ENCODE data around the gene CNOT2. TPM values are rescaled to one million over a fixed set of nuclear protein-coding genes. Genes with fewer than 3 reads are reported as not detected.
"Not testable (repeated sequence)": the region's sequence is repeated elsewhere in the genome, so short reads cannot be mapped to it uniquely, and the experiment has no call there.

Gene CNOT2
- total RNA-seq, 1 experiment from 2014 or later = 99.4 TPM

- not testable (repeated sequence) for DNase-seq (ENCODE audit: low read depth)
Observed at GRCh38 chr12:70304684-70305555, 61.7 kb downstream of the CNOT2 start.

- DNase-seq (ENCODE audit: low read depth) = no peak
Observed at GRCh38 chr12:70305794-70306193, 62.6 kb downstream of the CNOT2 start.

GRCh38 chr12:70306676-70307075 lies 63.4 kb downstream of the CNOT2 start:
- DNase-seq (ENCODE audit: low read depth) = no peak

GRCh38 chr12:70307868-70308267 lies 64.6 kb downstream of the CNOT2 start:
- no peak for DNase-seq (ENCODE audit: low read depth)

- DNase-seq (ENCODE audit: low read depth) = no peak
Observed at GRCh38 chr12:70309348-70309747, 66.1 kb downstream of the CNOT2 start.

- no peak for DNase-seq (ENCODE audit: low read depth)
Observed at GRCh38 chr12:70314145-70314544, 70.9 kb downstream of the CNOT2 start.

- no peak for DNase-seq (ENCODE audit: low read depth)
Observed at GRCh38 chr12:70317781-70318180, 74.5 kb downstream of the CNOT2 start.

- DNase-seq (ENCODE audit: low read depth) = no peak
Observed at GRCh38 chr12:70319605-70320004, 76.4 kb downstream of the CNOT2 start.

- DNase-seq (ENCODE audit: low read depth) = no peak
Observed at GRCh38 chr12:70321191-70321590, 78.0 kb downstream of the CNOT2 start.

- DNase-seq (ENCODE audit: low read depth) = no peak
Observed at GRCh38 chr12:70327541-70327940, 84.3 kb downstream of the CNOT2 start.

GRCh38 chr12:70329728-70330127 lies 86.5 kb downstream of the CNOT2 start:
- DNase-seq (ENCODE audit: low read depth) = no peak

- no peak for DNase-seq (ENCODE audit: low read depth)
Observed at GRCh38 chr12:70330158-70330557, 86.9 kb downstream of the CNOT2 start.

GRCh38 chr12:70332236-70332635 lies 89.0 kb downstream of the CNOT2 start:
- DNase-seq (ENCODE audit: low read depth) = no peak

GRCh38 chr12:70334742-70335141 lies 91.5 kb downstream of the CNOT2 start:
- no peak for DNase-seq (ENCODE audit: low read depth)

GRCh38 chr12:70338531-70338930 lies 95.3 kb downstream of the CNOT2 start:
- no peak for DNase-seq (ENCODE audit: low read depth)

- no peak for DNase-seq (ENCODE audit: low read depth)
Observed at GRCh38 chr12:70351076-70351475, 107.8 kb downstream of the CNOT2 start.

- no peak for DNase-seq (ENCODE audit: low read depth)
Observed at GRCh38 chr12:70353780-70354660, 110.8 kb downstream of the CNOT2 start.

GRCh38 chr12:70354787-70355186 lies 111.6 kb downstream of the CNOT2 start:
- no peak for DNase-seq (ENCODE audit: low read depth)

GRCh38 chr12:70355972-70356371 lies 112.7 kb downstream of the CNOT2 start:
- DNase-seq (ENCODE audit: low read depth) = no peak

GRCh38 chr12:70359458-70360197 lies 116.4 kb downstream of the CNOT2 start:
- DNase-seq (ENCODE audit: low read depth) = no peak

GRCh38 chr12:70360218-70360617 lies 117.0 kb downstream of the CNOT2 start:
- no peak for DNase-seq (ENCODE audit: low read depth)
